Adipocyte (in vitro differentiated cells): ENCODE measurements around the gene KRTAP4-4.
"Not testable (repeated sequence)": the region's sequence is repeated elsewhere in the genome, so short reads cannot be mapped to it uniquely, and the experiment has no call there.

Experiments used
- DNase-seq: peaks from one replicate; pipeline ENCODE4 v3.0.0-alpha.2; 2015; ENCODE audit warnings: low read depth
- H3K27me3 ChIP-seq: replicated peaks from 2 replicates; pipeline ENCODE4 v1.7.0; 2013; ENCODE audit warnings: mild to moderate bottlenecking, low read length, moderate library complexity; ENCODE audit not compliant: control insufficient read depth, insufficient read depth
- H3K36me3 ChIP-seq: 2 replicates; pipeline ENCODE4 v1.7.0; 2013; ENCODE audit warnings: low read length, mild to moderate bottlenecking, moderate library complexity; ENCODE audit not compliant: control insufficient read depth, insufficient read depth, severe bottlenecking
- H3K4me1 ChIP-seq: 2 replicates; pipeline ENCODE4 v1.7.0; 2013; ENCODE audit warnings: mild to moderate bottlenecking, low read length, moderate library complexity; ENCODE audit not compliant: control insufficient read depth, insufficient read depth
- H3K4me3 ChIP-seq: 2 replicates; pipeline ENCODE4 v1.7.0; 2013; ENCODE audit warnings: mild to moderate bottlenecking, low read length, moderate library complexity
- H3K9ac ChIP-seq: 2 replicates; pipeline ENCODE4 v1.7.0; 2013; ENCODE audit warnings: mild to moderate bottlenecking, low read length, moderate library complexity
- H3K9me3 ChIP-seq: 2 replicates; pipeline ENCODE4 v1.7.0; 2013; ENCODE audit warnings: mild to moderate bottlenecking, low read length, moderate library complexity; ENCODE audit not compliant: control insufficient read depth

KRTAP4-4 gene

DNA sequence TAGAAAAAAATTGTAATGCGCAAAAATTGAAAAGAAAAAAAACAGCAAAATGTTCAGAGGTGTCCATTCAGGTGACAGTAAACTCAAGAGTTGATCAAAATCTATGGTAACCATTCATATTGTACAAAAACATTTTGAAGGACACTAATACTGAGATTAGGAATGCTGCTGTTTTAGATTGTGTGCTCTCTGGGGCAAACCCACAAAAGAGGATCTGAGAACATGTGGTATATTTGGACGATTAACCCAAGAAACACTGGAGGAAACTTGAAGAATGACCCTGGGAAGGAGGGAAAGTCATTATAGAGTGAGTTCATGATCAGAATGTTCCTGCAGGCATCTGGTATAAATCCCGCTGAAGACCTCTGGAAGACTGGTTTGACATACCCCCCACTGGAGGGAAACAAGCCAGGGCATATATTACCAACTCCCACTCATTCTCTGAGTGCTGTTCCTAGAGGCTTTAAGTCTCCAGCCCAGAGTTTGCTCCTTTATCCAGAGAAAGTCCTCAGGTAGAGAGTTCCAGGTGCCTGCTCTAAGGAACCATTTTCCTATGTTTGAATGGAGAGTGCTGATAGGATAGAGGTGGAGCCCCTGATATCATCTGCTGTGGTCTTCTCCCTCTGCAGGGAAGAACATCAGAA lies 16.3 kb upstream of the KRTAP4-4 start:
- no peak for DNase-seq
- peaks cover 14% of the 10 kb centered on the region for H3K4me1 ChIP-seq
- H3K9ac ChIP-seq: no peak overlapping the region
- no peaks in the 10 kb centered on the region for H3K9me3 ChIP-seq
- H3K27me3 ChIP-seq: no peaks in the 10 kb centered on the region
- H3K4me3 ChIP-seq: no peak overlapping the region
- H3K36me3 ChIP-seq: no peaks in the 10 kb centered on the region

GRCh38 chr17:41171886-41172285 lies 11.3 kb upstream of the KRTAP4-4 start:
- no peak for DNase-seq
- Histone ChIP-seq H3K9me3 (no peaks in the 10 kb centered on the region), H3K4me3 (no peak overlapping the region), H3K4me1 (no peaks in the 10 kb centered on the region), H3K27me3 (no peaks in the 10 kb centered on the region), H3K36me3 (no peaks in the 10 kb centered on the region), H3K9ac (no peak overlapping the region)

DNA sequence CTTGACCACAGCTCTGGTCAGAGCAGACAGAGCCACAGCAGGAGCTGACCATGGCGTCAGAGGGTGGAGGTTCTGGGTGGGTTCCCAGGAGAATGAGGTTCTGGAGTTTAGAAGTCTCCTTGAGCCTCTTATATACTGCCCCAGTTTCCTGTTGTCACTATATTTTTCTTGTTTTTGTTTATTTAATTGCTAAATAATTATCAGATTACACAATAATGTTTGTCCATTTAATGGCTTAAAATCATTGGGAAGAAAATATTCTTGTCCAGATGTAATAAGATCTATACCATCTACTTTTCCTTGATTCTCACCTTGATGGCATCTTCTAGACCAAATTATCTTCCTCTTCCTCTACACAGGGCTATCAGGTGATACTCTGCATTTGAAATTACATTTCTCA lies 7.6 kb upstream of the KRTAP4-4 start, which contains the start of gene KRTAP4-3:
Gene KRTAP4-3, minus strand, starts transcription at position 101 of the 400 bp plus-strand sequence. Its CDS starts 49 bp downstream, at position 52.
- H3K27me3 ChIP-seq: no peaks in the 10 kb centered on the region
- H3K36me3 ChIP-seq: no peaks in the 10 kb centered on the region
- H3K9me3 ChIP-seq: no peaks in the 10 kb centered on the region
- H3K4me1 ChIP-seq: no peaks in the 10 kb centered on the region
- H3K4me3 ChIP-seq: no peak within 1 kb of the TSS
- H3K9ac ChIP-seq: no peak within 1 kb of the TSS
- DNase-seq: no peak

- no peak for DNase-seq
- H3K27me3 ChIP-seq: no peaks in the 10 kb centered on the region
- H3K9me3 ChIP-seq: no peaks in the 10 kb centered on the region
- no peak overlapping the region for H3K9ac ChIP-seq
- no peaks in the 10 kb centered on the region for H3K4me1 ChIP-seq
- no peak overlapping the region for H3K4me3 ChIP-seq
- H3K36me3 ChIP-seq: no peaks in the 10 kb centered on the region
Observed at GRCh38 chr17:41167561-41167960, 7.0 kb upstream of the KRTAP4-4 start.

DNA sequence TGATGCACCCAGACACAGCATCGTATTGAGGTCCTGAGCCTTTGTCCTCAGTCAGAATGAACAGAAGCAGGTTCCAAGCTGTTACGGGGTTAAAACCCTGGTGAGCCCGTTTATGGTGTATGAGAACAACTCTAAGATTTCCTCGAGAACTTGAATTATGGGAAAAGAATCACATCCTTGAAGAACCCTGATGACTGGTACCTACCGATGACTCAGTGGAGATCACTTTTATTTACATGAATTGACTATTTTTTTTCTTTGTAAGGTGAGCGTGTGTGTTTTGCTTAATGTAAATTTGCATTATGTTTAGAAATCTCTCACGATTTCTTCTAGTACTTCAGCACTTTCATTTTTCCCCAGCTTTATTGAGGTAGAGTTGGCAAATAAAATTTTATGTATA lies 3.3 kb upstream of the KRTAP4-4 start:
- H3K9me3 ChIP-seq: no peaks in the 10 kb centered on the region
- H3K9ac ChIP-seq: no peak overlapping the region
- no peaks in the 10 kb centered on the region for H3K36me3 ChIP-seq
- no peak for DNase-seq
- no peaks in the 10 kb centered on the region for H3K4me1 ChIP-seq
- no peak overlapping the region for H3K4me3 ChIP-seq
- H3K27me3 ChIP-seq: no peaks in the 10 kb centered on the region

- DNase-seq, H3K36me3 ChIP-seq, H3K4me1 ChIP-seq, H3K27me3 ChIP-seq, H3K4me3 ChIP-seq, H3K9ac ChIP-seq, H3K9me3 ChIP-seq: not testable (repeated sequence)
Observed at GRCh38 chr17:41160190-41160589, 358 bp downstream of the KRTAP4-4 start.

DNA sequence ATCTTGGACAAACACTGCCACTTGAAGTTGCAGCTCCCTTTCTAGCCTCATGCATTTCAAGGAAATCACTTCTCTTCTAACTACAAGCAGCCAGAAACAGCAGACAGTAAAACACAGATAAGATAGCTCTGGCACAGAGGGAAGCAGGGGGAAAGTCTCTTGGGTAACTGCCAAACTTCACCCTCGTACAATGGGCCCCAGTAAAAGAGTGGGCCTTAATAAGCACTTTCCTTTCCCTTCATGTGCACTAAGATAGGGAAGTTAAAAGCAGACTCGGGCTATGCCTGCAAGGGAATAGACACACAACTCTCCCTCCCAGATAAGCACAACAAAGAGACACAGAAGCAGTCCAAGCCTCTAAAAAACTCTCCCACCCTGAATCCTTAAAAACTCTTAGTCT lies 6.7 kb downstream of the KRTAP4-4 start:
- Histone ChIP-seq H3K9me3 (no peaks in the 10 kb centered on the region), H3K4me1 (no peaks in the 10 kb centered on the region), H3K4me3 (no peak overlapping the region), H3K9ac (no peak overlapping the region), H3K27me3 (no peaks in the 10 kb centered on the region), H3K36me3 (no peaks in the 10 kb centered on the region)
- no peak for DNase-seq

DNA sequence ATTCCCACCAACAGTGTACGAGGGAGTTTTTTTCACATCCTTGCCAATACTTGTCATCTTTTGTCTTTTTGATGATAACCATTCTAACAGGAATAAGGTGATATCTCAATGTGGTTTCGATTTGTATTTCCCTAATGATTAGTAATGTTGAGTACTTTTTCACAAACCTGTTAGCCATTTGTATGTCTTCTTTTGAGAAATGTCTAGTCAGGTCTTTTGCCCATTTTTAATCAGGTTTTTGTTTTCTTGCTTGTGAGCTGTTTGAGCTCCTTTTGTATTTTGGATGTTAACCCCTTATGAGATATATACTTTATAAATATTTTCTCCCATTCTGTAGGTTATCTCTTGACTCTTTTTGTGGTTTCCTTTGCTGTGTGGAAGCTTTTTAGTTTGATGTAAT lies 9.0 kb downstream of the KRTAP4-4 start:
- Histone ChIP-seq H3K9ac (no peak overlapping the region), H3K4me3 (no peak overlapping the region), H3K36me3 (no peaks in the 10 kb centered on the region), H3K27me3 (no peaks in the 10 kb centered on the region), H3K4me1 (no peaks in the 10 kb centered on the region), H3K9me3 (no peaks in the 10 kb centered on the region)
- no peak for DNase-seq

DNA sequence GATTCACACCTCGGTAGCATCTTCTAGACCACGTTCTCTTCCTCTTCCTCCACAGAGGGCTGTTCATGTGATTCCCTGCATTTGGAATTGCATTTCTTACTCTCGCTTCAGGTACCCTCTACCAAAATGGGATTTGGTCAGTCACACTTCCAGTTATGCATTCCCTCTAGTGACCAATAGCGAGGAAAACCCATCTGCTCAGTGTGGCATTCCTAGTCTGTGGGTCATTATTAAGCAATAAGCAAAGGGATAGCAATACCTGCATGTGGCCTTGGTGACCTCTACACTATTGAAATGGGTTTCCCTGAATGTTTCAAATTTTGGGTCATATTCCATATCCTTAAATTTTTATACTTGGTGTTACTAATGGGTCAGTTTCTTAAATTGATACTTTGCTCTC lies 10.5 kb downstream of the KRTAP4-4 start:
- DNase-seq: no peak
- Histone ChIP-seq H3K4me1 (no peaks in the 10 kb centered on the region), H3K36me3 (no peaks in the 10 kb centered on the region), H3K4me3 (no peak overlapping the region), H3K9ac (no peak overlapping the region), H3K9me3 (no peaks in the 10 kb centered on the region), H3K27me3 (no peaks in the 10 kb centered on the region)

GRCh38 chr17:41149652-41149985 lies 10.9 kb downstream of the KRTAP4-4 start, which contains the start of gene KRTAP4-5:
Gene KRTAP4-5, minus strand, starts transcription at chr17:41149825. Its CDS starts 58 bp downstream, at chr17:41149767.
- H3K9ac ChIP-seq: no peak within 1 kb of the TSS
- H3K9me3 ChIP-seq: no peaks in the 10 kb centered on the region
- H3K27me3 ChIP-seq: no peaks in the 10 kb centered on the region
- no peaks in the 10 kb centered on the region for H3K36me3 ChIP-seq
- H3K4me3 ChIP-seq: no peak within 1 kb of the TSS
- DNase-seq: no peak
- H3K4me1 ChIP-seq: no peaks in the 10 kb centered on the region

DNA sequence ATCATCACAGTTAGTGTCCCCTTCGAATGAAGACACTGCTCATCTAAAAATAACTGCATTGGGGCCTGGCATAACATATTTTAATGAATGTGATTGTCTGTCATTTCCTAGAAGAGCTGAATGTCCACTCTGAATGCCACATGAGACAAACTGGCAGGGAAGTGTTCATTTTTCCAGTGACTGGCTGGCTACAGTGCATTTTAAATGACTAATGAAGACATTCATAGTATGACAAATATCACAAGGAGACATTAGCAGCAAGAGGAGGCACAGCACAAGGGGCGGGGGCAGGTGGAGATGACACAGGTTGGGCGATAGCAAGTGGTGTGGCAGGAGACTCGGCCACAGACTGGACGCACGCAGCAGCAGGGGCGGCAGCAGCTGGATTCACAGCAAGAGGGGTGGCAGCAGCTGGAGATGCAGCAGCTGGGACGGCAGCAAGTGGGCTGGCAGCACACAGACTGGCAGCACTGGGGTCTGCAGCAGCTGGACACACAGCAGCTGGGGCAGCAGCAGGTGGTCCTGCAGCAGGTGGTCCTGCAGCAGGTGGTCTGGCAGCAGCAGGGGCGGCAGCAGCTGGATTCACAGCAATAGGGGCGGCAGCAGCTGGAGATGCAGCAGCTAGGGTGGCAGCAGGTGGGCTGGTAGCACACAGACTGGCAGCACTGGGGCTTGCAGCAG lies 11.4 kb downstream of the KRTAP4-4 start:
- H3K4me3 ChIP-seq, H3K27me3 ChIP-seq, H3K4me1 ChIP-seq, H3K9me3 ChIP-seq, H3K36me3 ChIP-seq, H3K9ac ChIP-seq, DNase-seq: not testable (repeated sequence)
